ENCODE data around the gene SORBS2. TPM values are rescaled to one million over a fixed set of nuclear protein-coding genes. Genes with fewer than 3 reads are reported as not detected.

The SORBS2 gene
- total RNA-seq, 2 experiments from 2014 or later: not detected

DNA sequence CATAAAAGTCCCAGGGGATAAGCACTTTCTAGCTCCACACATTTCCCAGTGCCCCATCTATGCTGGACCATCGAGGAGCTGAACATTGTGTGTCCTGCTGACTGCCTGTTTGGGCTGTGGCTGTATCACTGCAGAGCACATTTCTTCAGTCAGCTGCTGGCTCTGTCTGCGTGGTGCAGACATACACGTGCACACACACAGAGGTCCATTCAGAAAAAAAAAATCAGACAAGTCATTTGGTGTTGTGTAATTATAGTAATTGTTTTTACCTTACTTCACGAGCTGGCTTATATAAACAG lies 275.6 kb downstream of the SORBS2 start:
- no peak overlapping the region for H3K27ac Mint-ChIP-seq
- H3K4me3 Mint-ChIP-seq: no peak overlapping the region
- CTCF ChIA-PET: interaction anchor here (0.9 kb wide), 1 partner anchor 61 kb away, joined by 3 read pairs; no protein-coding TSS in a partner anchor
- peaks cover 4% of the 10 kb centered on the region for H3K4me1 Mint-ChIP-seq
- no peak for ATAC-seq
- DNase-seq: no peak
- peaks cover 43% of the 10 kb centered on the region for H3K27me3 Mint-ChIP-seq
- no peaks in the 10 kb centered on the region for H3K36me3 Mint-ChIP-seq
- no peaks in the 10 kb centered on the region for H3K9me3 Mint-ChIP-seq (ENCODE audit: low read depth)

DNA sequence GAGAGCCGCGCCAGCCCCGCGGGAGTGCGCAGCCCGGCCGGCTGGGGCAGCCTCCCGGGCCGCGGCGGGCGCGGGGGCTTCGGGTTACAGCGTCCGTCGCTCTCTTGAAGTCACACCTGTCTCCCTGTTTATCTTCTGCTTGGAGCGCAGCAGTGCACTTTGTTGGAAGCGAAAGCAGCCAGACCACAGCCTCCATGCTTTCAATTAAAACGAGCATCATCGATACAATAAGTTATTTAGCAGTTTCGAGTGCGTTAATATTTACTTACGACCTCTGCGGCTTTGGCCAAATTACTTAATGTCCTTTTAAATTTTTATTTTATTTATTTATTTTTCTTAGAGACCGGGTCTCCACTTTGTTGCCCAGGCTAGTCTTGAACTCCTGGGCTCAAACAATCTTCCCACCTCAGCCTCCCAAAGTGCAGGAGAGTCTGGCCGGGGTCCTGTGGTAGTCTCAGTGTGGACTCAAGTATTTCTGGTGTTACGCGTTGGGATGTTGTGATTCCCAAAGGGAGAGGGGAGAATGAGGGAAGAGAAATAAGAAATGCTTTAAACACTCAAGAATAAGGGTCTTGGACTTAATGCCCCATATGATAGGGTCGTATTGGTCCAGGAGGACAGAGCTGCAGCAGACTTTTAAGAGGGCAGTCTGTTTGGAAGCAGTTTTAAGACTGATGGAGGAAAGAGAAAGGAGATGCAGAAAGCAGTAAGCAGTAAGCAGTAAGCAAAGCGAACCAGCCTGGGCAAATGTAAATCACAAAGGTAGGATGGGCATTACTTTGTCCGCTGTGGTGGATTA lies 276.2 kb downstream of the SORBS2 start:
- DNase-seq (no peak), ATAC-seq (no peak)
- no peaks in the 10 kb centered on the region for H3K36me3 Mint-ChIP-seq
- no peak overlapping the region for H3K27ac Mint-ChIP-seq
- H3K4me1 Mint-ChIP-seq: peaks cover 4% of the 10 kb centered on the region
- no peak overlapping the region for H3K4me3 Mint-ChIP-seq
- peaks cover 42% of the 10 kb centered on the region for H3K27me3 Mint-ChIP-seq
- CTCF ChIA-PET: interaction anchor here (0.9 to 2.1 kb wide), 2 partner anchors 17 to 62 kb away, joined by 3 to 5 read pairs; no protein-coding TSS in a partner anchor
- H3K9me3 Mint-ChIP-seq (ENCODE audit: low read depth): no peaks in the 10 kb centered on the region

Measured in activated CD8-positive, alpha-beta memory T cell treated with anti-CD3 and anti-CD28 coated beads, Interleukin-2, amount 10 ng/mL, durations not matched to agents 7 days and 5 days (primary cell).